ES-I3 (cell line): ENCODE measurements around the gene AKAP13.
"Not testable (repeated sequence)": the region's sequence is repeated elsewhere in the genome, so short reads cannot be mapped to it uniquely, and the experiment has no call there.

Source experiments
- H3K36me3 ChIP-seq: 2 replicates; pipeline ENCODE4 v1.6.1; 2013; ENCODE audit warnings: mild to moderate bottlenecking, low read length, control low read depth, moderate library complexity; ENCODE audit not compliant: insufficient read depth
- H3K4me1 ChIP-seq: 2 replicates; pipeline ENCODE4 v1.6.1; 2013; ENCODE audit warnings: mild to moderate bottlenecking, control low read depth, low read length; ENCODE audit not compliant: insufficient read depth
- H3K9ac ChIP-seq: 2 replicates; pipeline ENCODE4 v1.6.1; 2013; ENCODE audit warnings: low read depth, mild to moderate bottlenecking, low read length, moderate library complexity
- H3K9me3 ChIP-seq: 2 replicates; pipeline ENCODE4 v1.6.1; 2013; ENCODE audit warnings: mild to moderate bottlenecking, low read length, moderate library complexity; ENCODE audit not compliant: control insufficient read depth, insufficient read depth

The AKAP13 gene

DNA sequence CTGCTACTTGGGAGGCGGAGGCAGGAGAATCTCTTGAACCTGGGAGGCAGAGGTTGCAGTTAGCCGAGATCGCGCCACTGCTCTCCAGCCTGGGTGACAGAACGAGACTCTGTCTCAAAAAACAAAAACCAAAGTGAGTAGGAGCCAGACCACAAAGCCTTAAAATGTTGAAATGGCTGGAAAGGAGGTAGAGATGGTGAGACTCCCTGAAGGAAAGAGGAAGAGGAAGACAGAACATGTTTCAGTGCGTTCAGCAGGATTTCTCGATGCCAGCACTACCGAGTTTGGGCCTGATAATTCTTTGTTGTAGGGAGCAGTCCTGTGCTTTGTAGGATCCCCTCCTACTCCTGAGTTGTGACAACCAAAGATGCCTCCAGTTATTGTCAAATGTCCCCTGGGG is 189.9 kb downstream of the AKAP13 start:
- Histone ChIP-seq H3K36me3 (no peaks in the 10 kb centered on the region), H3K9ac (no peak overlapping the region), H3K4me1 (no peaks in the 10 kb centered on the region)

DNA sequence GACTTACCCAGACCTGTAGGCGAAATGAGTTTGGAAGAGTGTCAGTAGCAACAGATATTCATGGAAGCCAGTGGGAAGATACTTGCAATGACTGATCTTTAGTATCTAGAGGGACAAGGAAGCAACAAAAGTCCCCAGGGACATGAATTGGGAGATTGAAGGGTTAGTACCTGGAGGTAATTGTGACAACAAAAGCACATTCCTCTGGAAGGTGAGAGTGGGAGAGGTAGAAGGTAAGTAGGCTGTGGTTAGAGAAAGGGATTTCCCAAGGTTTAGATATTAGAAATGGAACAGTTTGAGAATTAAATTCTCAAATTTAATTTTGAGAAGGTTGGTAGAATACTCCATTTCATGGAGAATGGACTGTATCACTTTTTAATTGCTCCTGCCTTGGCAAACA is 191.4 kb downstream of the AKAP13 start:
- Histone ChIP-seq H3K9ac (no peak overlapping the region), H3K9me3 (no peaks in the 10 kb centered on the region), H3K36me3 (no peaks in the 10 kb centered on the region), H3K4me1 (no peaks in the 10 kb centered on the region)

More for the DNA sequence above, 189.9 kb downstream of the AKAP13 start:
- H3K9me3 ChIP-seq, result no peaks in the 10 kb centered on the region

GRCh38 chr15:85576392-85576791 is 196.0 kb downstream of the AKAP13 start:
- H3K9ac ChIP-seq, result no peak overlapping the region
- H3K9me3 ChIP-seq, result no peaks in the 10 kb centered on the region
- H3K36me3 ChIP-seq, result peaks cover 10% of the 10 kb centered on the region
- no peaks in the 10 kb centered on the region for H3K4me1 ChIP-seq

- Histone ChIP-seq H3K4me1 (no peaks in the 10 kb centered on the region), H3K36me3 (peaks cover 13% of the 10 kb centered on the region), H3K9ac (no peak overlapping the region), H3K9me3 (no peaks in the 10 kb centered on the region)
Measured at GRCh38 chr15:85578941-85579701, 198.7 kb downstream of the AKAP13 start.

- no peaks in the 10 kb centered on the region for H3K9me3 ChIP-seq
- no peaks in the 10 kb centered on the region for H3K4me1 ChIP-seq
- peaks cover 13% of the 10 kb centered on the region for H3K36me3 ChIP-seq
- no peak overlapping the region for H3K9ac ChIP-seq
Measured at GRCh38 chr15:85579957-85580694, 199.7 kb downstream of the AKAP13 start.

GRCh38 chr15:85580879-85581278 is 200.5 kb downstream of the AKAP13 start:
- H3K4me1 ChIP-seq, result no peaks in the 10 kb centered on the region
- no peak overlapping the region for H3K9ac ChIP-seq
- peaks cover 13% of the 10 kb centered on the region for H3K36me3 ChIP-seq
- no peaks in the 10 kb centered on the region for H3K9me3 ChIP-seq

DNA sequence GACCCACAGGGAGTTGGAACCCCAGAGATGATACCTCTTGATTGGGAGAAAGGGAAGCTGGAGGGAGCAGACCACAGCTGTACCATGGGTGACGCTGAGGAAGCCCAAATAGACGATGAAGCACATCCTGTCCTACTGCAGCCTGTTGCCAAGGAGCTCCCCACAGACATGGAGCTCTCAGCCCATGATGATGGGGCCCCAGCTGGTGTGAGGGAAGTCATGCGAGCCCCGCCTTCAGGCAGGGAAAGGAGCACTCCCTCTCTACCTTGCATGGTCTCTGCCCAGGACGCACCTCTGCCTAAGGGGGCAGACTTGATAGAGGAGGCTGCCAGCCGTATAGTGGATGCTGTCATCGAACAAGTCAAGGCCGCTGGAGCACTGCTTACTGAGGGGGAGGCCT is 201.1 kb downstream of the AKAP13 start:
- H3K9ac ChIP-seq, result no peak overlapping the region
- no peaks in the 10 kb centered on the region for H3K4me1 ChIP-seq
- peaks cover 13% of the 10 kb centered on the region for H3K36me3 ChIP-seq
- H3K9me3 ChIP-seq, result no peaks in the 10 kb centered on the region

GRCh38 chr15:85582131-85583079 is 202.0 kb downstream of the AKAP13 start:
- H3K4me1 ChIP-seq, result no peaks in the 10 kb centered on the region
- no peaks in the 10 kb centered on the region for H3K9me3 ChIP-seq
- peaks cover 13% of the 10 kb centered on the region for H3K36me3 ChIP-seq
- no peak overlapping the region for H3K9ac ChIP-seq

GRCh38 chr15:85583442-85583841 is 203.0 kb downstream of the AKAP13 start:
- no peak overlapping the region for H3K9ac ChIP-seq
- peaks cover 6% of the 10 kb centered on the region for H3K4me1 ChIP-seq
- H3K36me3 ChIP-seq, result peaks cover 13% of the 10 kb centered on the region
- no peaks in the 10 kb centered on the region for H3K9me3 ChIP-seq

- H3K36me3 ChIP-seq, result peaks cover 13% of the 10 kb centered on the region
- no peak overlapping the region for H3K9ac ChIP-seq
- H3K9me3 ChIP-seq, result no peaks in the 10 kb centered on the region
- H3K4me1 ChIP-seq, result peaks cover 11% of the 10 kb centered on the region
Measured at GRCh38 chr15:85583923-85584390, 203.6 kb downstream of the AKAP13 start.

DNA sequence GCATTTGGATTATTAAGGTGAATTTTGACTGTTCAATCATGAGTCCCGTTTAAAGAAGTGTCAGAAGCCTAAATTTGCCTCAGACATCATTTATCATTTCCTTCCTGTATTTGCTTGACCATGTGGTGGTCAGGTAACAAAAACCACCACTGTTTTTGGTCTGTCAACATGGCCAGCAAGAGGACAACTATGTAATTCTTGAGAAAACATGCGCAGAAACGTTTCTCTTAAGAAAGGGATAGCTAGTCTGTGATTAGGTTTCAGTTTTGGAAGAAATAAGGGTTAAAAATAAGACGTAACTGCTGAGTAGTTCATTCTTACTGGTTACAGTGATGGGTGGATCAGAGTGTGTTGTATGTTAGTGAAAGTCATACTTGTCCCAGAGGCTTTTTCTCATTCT is 204.5 kb downstream of the AKAP13 start:
- peaks cover 11% of the 10 kb centered on the region for H3K4me1 ChIP-seq

DNA sequence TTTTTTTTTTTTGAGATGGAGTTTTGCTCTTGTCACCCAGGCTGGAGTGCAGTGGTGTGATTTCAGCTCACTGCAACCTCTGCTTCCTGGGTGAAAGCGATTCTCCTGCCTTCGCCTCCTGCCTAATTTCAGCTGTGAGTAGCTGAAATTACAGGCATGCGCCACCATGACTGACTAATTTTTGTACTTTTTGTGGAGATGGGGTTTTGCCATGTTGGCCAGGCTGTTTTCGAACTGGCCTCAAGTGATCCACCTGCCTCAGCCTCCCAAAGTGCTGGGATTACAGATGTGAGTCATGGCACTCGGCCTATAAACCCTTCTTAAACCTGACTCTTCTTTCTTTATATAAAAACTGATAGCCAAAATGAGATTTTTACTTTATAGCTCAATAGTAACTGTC is 205.8 kb downstream of the AKAP13 start:
- not testable (repeated sequence) for H3K9me3 ChIP-seq, H3K36me3 ChIP-seq, H3K9ac ChIP-seq
- peaks cover 11% of the 10 kb centered on the region for H3K4me1 ChIP-seq

More for the DNA sequence above, 204.5 kb downstream of the AKAP13 start:
- Histone ChIP-seq H3K9me3 (no peaks in the 10 kb centered on the region), H3K36me3 (peaks cover 13% of the 10 kb centered on the region), H3K9ac (no peak overlapping the region)

GRCh38 chr15:85587707-85588411 is 207.5 kb downstream of the AKAP13 start:
- no peaks in the 10 kb centered on the region for H3K9me3 ChIP-seq
- no peaks in the 10 kb centered on the region for H3K36me3 ChIP-seq
- no peak overlapping the region for H3K9ac ChIP-seq
- peaks cover 11% of the 10 kb centered on the region for H3K4me1 ChIP-seq

GRCh38 chr15:85588677-85589076 is 208.3 kb downstream of the AKAP13 start:
- H3K4me1 ChIP-seq, result peaks cover 11% of the 10 kb centered on the region
- no peaks in the 10 kb centered on the region for H3K9me3 ChIP-seq
- H3K36me3 ChIP-seq, result no peaks in the 10 kb centered on the region
- no peak overlapping the region for H3K9ac ChIP-seq
